Epidermal melanocyte (primary cell): Measurements from ENCODE around the gene CAMKMT.

Experiments
- DNase-seq: peaks from one replicate; pipeline ENCODE4 v3.0.0; 2011; ENCODE audit warnings: low spot score; ENCODE audit not compliant: insufficient read length

The CAMKMT gene

DNA sequence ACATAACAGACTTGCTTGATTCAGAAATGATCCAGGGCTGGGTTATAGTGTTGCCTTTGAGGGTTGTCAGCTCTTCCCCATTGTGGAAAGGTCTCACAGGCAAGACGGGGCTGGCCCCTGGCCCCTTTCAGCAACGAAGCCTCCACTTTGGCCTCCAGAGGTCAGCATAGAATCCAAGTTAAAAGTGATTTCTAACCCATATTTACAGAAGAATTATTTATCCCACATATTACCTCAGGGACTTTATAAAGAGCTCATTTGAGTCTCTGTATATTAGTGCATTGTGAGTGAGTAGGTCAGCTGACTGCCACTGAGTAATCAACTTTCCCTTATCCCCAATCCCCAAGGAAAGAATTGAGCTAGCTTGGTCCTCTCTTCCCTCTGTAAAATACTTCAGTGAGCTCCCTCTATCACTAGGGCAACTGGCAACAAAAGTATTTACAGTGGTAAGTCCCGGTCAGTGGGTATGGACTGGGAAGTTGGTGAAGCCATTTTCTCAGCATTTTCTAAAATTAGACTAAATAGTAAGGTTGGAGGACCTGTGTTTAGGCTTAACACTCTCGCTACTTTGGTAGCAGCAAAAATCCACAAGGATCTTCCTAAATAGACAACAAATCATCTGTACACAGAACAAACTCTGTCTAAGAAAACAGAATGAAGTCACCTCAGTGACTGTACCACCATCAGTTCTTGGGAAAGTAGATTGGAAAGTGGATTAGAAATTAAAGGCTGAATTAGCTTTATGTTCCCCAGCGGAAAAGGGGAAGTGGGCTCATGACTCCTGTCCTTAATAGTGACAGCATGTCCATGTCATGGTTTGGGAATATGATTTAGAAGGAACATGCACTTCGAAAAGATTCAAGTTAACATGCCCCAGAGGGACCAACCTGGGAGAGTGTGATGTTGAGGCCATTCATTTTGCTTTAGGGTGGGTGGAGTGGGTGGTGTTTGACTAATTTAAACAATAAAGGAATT is 408.8 kb downstream of the CAMKMT start:
- DNase-seq = peak; percentile 23

DNA sequence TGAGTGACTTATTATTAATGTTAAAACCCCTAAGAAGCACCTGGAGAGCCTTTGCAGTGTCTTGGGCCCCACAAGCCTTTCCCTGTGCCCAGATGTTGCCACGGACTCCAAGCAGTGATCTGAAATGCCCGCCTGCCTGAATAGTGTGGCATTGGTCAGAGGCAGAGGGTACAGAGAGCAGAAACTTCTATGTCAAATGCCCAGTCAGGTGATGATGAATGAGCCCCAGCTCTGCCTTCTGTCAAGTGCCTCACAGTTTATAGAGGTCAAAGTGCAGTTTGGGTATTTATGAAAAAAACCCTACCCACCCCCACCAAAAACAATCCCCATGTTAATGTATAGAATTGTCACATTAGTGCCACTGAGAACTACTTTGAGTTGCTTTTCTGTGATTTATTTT is 409.8 kb downstream of the CAMKMT start:
- DNase-seq = no peak

DNA sequence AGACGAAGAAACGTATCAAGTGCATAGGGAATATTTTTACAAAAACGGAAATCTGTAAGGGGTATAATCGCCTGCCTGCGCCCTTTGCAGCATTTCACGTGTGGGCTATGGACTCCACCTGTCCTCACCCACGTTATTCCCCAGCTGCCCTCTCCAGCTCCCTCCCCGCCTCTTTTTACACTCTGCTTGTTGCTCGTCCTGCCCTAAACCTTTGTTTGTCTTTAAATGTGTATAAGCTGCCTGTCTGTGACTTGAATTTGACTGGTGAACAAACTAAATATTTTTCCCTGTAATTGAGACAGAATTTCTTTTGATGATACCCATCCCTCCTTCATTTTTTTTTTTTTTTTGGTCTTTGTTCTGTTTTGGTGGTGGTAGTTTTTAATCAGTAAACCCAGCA is 410.4 kb downstream of the CAMKMT start:
- DNase-seq = no peak

DNA sequence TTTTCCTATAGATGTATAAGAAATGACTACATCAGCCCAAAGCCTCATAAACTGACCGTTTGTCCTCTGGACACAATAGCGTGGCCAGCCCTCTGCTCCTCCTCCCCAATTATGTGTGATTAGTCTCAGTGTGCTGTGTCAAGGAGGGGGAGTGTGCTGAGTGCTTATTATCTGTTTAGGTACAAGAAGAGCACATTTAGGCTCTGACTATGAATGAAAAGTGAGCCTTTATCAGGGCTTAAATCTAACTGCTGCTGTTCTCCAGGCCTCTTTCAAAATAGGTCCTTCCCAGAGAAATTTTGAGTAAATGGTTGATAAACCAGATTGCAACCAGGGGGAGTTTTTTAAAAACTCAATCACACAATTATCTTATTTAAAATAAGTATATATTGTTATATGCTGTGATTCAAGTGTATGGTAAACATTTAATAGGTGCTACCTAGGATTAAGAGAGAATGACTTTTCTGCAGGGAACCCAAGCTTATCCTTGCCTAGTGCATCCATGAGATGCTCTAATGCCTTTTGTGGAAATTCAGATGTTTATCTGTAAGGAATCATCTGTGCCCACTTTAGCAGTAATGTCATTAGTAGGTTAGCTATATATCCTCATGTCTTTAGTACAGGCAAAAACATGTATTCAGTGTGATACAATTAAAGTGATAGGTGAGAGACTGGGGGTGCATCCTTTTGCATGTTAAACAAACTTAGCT is 411.1 kb downstream of the CAMKMT start:
- DNase-seq = no peak

DNA sequence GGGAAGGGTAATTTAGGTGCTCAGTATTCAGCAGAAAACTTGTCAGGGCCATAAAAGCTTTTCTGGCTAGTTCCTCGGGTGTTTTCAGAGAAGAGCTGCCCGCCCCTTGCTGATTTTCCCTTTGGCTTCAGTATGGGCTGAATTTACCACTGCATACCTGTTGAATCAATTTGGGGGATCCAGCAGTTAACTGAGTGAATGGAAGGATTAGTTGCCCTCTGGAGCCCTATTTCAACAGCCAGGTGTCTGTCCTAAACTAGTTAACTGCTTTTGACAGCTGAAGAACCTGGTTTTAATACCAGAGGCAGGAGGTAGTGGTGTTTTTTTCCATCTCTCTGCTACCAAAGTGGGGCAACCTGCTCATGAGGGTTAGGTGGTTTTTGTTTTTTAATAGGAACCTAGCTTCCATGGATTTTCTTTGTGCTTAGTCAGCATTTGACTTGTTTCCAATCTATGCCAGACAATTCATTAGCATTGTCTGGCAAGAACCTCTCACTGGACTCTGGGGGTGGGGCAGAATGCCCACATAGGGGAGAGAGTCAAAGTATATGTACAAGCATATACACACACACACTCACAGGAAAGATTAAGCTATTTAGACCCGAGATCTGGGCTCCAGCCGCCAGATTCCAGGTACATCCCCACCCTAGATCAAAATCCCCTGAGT is 413.2 kb downstream of the CAMKMT start:
- no peak for DNase-seq

DNA sequence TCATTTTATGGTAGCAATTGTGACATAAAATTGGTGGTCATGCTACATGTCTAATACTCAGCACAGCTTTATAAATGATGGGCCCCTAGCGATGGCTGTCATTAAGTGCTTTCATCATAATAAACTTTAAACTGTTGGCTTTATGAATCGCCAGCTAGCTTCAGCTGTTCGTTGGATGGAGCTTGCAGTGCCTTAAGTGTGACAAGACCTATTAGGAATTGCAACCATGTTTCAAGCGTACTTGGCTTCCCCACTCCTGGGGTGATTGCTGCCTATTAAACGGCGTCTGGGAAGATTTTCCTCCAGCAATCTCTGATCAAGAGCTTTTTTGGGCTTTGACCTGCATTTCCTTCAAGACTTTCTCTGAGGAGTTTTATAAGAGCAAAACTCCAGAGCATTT is 415.3 kb downstream of the CAMKMT start:
- no peak for DNase-seq

DNA sequence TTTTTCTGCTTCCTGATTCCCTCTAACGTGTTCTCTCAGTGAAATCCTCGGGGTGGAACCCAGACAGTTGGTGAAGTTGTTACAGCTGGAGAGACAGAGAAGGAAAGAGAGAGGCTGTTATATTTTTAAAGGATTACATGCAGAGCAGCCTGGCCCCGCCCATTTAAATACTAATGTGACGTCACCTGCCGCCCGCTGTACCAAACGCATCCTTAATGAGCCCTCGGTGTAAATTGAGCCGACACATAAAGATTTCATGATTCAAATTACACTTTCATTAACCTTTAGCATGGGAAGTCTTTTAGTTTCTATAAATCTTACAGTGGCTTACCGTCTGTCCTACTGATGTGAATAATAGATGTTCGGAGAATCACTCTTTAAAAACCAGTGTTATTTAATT is 415.8 kb downstream of the CAMKMT start:
- DNase-seq = no peak

DNA sequence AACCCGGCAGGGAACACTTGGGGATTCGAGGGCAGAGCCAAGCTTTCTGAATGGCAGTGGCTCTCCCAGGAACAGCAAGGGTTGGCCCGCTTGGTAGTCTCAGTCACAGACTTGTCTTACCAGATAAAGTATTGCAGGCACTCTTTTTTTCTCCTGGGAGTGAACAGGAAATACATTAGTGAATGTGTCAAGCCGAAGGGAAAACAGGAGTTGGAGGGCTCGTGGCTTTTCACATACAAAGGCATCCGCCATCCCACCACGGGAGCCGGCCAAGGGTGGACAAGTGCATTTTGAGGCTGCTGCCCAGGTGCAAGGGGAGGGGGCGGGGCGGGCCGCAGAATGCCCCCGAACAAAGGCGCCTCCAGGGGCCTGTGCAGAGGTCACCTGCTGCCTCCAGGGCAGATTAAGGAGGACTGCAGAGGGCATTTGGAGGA is 416.5 kb downstream of the CAMKMT start:
- DNase-seq = no peak

DNA sequence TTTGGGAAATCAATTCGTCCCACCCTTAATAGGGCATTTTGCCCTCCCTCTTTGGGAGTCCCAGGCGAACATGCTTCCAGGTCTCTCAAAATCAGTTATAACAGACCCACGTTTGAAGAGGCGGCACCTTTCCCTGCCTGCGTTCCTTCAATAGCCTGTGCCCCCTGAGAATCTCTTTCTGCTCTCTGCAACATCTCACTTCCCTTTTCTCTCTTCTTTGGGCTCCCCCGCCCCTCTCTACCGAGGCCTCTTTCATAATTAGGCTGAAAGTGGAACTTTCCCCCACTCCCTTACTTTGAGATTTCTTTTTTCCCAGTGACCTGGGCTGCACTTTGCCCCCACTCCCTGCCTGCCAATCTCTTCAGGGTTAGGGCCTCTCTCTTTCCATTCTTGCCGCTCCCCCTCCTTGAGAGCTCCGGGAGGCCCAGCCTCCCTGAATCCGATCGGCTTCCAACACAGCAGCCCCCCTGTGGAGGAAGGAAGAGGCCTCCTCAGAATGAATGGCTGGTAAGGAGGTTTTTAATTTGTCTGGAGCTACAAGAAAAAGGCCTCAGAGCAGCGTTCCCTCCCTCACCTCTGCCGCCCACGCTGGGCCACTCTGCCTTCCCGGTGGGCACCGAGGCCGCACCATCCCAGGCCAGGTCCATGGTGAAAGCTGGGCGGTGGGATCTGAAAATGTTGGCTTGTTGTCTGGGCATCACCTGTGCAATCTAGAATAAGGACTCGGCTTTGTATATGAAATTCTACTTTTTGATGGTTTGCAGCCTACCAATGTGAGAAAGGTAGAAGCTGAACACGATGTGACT is 417.1 kb downstream of the CAMKMT start:
- DNase-seq = no peak

DNA sequence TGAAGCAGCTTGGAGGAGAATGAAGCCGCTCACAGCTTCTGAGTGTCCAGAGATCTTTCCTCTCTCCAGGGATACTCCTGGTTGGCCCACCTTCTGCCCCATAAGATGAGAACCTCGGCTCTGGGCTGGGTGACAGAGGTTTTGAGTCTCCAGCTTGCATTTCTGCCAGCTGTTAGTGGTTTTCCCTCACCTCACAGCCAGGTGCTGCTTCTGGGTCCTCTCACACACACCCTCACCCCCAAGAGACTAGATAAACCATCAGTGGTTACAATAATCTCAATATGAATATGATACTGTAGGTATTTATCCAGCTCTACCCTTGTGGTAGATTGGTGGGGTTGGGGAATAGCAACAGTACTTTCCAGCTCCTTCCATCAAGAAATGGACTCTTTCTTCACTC is 418.0 kb downstream of the CAMKMT start:
- no peak for DNase-seq

DNA sequence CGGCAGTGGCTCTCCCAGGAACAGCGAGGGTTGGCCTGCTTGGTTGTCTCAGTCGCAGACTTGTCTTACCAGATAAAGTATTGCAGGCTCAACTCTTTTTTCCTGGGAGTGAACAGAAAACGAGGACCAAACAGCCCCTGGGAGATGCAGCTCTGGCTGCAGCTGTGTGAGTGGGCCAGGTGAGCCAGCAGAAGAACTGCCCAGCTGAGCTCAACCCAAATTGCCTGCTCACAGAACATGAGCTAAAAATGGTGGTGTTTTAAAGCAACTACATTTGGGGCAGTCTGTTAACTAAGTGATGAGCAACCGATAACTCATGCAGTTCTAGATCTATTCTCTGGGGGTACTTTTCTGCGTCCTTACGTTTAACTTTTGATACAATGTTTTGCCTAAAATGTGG is 418.7 kb downstream of the CAMKMT start:
- no peak for DNase-seq

DNA sequence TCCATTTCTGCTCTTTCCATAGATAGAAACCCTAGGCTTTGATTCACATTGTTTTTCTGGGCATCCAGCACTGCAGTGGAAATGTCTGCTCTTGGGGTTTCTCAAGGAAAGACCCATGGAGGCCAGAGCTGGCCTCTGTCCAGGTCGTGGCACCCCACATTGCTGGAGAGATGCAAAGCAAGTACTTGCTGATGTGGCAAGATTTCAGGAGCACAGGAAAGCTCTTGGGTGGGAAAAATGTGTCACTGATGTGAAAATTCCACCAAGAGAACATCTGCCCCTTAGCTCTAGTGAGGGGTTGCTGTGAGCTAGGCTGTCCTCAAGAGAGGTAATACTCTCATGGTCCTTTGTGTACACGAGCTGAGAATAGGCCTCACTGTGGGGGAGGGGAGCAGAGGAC is 423.7 kb downstream of the CAMKMT start:
- DNase-seq = no peak

DNA sequence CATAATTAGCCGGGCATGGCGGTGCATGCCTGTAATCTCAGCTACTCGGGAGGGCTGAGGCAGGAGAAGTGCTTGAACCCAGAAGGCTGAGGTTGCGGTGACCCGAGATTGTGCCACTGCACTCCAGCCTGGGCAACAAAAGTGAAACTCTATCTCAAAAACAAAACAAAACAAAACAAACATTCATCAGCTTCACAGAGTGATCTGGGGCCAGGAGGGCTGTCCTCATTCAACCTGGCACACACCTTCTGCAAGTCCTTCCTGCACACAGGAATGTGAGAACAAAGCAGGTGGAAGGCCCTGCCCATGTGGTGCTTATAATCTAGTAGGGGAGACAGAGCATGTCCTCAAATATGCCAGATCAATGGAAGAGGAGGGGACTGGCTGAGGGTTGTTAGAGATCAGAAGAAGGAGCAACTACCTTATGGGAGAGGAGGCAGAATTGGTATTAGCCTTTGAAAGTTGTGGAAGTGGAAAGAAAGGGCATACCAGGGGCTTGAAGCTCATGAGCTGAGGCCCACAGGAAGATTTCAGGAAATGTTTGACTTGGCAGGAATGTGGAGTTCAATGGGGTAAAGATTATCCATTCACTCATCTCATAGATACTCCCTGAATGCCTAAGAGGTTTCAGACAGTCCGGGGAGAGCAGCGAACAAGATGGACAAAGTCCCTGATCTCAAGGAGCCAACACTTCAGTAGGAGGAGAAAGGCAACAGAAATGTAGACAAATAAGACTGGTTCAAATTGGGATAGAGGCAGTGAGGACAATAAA is 424.5 kb downstream of the CAMKMT start:
- no peak for DNase-seq

DNA sequence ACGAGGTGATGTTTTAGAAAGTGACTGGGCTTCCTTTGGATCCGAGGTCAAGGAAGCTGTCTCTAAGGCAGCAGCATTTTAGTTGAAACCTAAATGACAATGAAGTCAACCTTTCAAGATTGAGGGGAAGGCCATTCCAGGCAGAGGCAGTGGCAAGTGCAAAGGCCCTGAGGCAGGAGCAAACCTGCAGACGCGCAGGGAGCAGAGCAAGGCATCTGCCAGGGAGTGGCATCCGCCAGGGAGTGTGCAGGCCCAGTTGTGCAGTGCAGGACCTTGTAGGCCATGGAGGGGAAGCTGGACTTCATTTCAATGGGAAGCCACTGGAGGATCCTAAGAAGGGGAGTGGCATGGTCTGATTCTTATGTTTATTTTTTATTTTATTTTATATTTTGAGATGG is 425.1 kb downstream of the CAMKMT start:
- DNase-seq = no peak

DNA sequence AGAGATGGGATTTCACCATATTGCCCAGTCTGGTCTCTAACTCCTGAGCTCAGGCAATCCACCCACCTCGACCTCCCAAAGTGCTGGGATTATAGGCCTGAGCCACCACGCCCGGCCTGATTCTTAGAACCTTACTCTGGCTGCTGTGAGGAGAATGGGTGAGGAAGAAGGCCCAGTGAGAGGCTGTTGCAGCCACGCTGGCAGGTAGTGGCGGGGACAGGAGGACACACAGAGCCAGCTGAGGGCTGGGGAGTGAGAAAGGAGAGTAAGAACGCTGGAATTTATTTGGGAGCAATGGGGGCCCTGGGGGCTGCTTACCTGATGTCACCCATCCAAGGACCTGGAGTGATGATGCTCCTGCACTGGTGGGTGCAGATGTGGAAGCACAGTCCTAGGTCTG is 425.9 kb downstream of the CAMKMT start:
- no peak for DNase-seq

DNA sequence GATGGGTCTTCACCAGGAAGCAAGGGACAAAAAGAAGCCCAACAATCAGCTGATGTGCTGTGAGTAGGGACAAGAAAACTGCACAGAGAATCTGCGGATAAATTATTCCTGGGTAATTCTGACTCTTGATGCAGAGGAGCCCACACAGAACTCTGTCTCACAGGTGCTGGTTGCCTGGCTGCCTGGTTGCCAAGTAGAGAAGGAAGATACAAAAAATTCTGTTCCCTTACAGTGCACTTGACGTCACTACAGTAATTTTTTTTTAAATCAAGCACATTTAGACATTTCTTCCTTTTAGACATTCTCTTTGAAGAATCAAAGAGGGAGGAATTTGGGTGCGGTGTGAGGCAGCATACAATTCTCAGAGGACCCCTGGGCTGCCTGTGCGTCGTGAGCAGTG is 427.7 kb downstream of the CAMKMT start:
- no peak for DNase-seq

DNA sequence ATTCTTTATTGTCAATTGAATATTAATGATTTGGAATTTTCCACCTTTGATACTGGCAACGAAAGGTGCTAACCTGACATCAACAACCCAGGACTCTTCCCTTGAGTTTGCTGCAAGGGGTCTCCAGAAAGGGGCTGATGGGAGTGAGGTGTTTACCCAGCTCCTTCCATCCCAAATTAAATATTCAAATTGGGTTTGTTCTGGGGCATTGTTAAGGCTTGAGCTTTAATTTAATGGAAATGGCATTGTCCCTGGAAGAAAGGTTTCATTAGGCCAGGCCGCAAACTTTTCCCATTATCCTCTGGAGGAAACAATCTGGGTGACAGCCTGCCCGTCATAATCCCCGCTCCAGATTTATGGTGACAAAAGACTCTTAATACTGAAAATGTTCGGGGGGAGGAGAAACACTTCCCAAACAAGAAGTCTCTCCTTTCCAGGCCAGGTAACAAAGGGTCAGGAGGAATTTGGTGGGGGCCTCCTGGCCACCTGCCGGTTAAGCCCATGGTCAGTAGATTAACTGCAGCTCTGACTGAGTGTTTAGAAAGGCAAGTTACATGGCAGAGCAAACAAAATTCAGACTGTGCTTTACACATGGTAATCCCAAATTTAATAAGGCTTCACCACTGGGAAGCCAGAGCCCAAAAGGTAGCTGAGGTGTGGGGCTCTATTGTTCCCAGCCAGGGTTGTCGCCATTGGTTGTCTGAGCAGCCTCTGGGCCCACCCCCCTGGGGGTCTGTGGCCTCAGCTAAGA is 428.4 kb downstream of the CAMKMT start:
- DNase-seq = no peak

DNA sequence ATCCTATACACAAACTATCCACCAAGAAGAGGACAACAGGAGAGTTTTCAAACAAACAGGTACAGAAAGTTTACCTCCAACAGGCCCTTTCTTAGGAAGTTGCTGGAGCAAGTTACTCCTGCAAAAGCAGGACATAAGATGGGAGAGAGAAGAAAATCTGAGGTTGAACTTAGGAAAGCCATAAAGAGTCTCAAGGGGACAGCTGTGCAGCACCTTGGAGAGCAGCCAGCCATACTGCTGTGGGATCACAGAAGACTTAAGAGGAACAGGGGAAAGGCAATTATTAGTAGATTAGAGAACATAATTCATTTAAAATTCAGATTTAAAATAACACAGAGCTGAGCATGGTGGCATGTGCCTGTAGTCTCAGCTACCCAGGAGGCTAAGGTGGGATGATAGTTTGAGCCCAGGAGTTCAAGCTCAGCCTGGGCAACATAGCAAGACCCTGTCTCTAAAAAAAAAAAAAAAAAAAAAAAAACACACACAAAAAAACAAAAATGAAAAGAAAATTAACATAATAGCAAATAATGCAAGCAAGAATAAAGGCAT is 431.6 kb downstream of the CAMKMT start:
- no peak for DNase-seq

DNA sequence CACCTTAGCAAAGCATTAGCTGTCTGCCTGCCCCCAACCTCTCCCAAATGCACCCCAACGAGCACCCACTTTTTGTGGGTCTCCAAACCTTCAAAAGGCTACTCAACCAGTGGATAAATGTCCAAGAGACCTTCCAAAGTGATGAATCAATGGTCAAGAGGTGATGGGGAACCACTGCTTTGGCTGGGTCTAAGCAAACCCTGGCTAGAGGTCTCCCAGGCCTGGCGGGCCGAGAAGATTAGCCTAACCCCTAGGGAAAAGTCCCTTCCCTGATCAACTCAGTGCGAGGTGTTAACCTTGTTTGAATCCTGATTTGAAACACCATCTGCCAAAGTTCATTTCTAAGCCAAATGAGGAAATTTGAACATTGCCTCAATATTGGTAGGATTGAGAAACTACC is 435.0 kb downstream of the CAMKMT start:
- no peak for DNase-seq
